HG02678 (cell line): ENCODE results near the gene KIF26B.

Experiments used
- ATAC-seq: cut with Tn5 transposase; IDR thresholded peaks from one replicate; pipeline ENCODE4 v1.9.1; 2021; ENCODE audit warnings: mild to moderate bottlenecking, moderate library complexity; ENCODE audit not compliant: unreplicated experiment

KIF26B gene

GRCh38 chr1:245484176-245484575 lies 329.4 kb downstream of the KIF26B start:
- ATAC-seq, result no peak

GRCh38 chr1:245485996-245486395 lies 331.2 kb downstream of the KIF26B start:
- ATAC-seq, result no peak

GRCh38 chr1:245486775-245487470 lies 332.1 kb downstream of the KIF26B start:
- ATAC-seq, result no peak

GRCh38 chr1:245488346-245489129 lies 333.8 kb downstream of the KIF26B start:
- ATAC-seq, result no peak

GRCh38 chr1:245489838-245490237 lies 335.1 kb downstream of the KIF26B start:
- ATAC-seq, result no peak

- no peak for ATAC-seq
Measured at GRCh38 chr1:245493029-245493428, 338.2 kb downstream of the KIF26B start.

GRCh38 chr1:245495681-245496080 lies 340.9 kb downstream of the KIF26B start:
- no peak for ATAC-seq

- no peak for ATAC-seq
Measured at GRCh38 chr1:245500546-245500945, 345.8 kb downstream of the KIF26B start.

GRCh38 chr1:245501633-245502032 lies 346.8 kb downstream of the KIF26B start:
- ATAC-seq, result no peak

GRCh38 chr1:245503548-245503947 lies 348.8 kb downstream of the KIF26B start:
- no peak for ATAC-seq

- no peak for ATAC-seq
Measured at GRCh38 chr1:245510144-245510543, 355.4 kb downstream of the KIF26B start.

- ATAC-seq, result no peak
Measured at GRCh38 chr1:245512181-245512888, 357.6 kb downstream of the KIF26B start.

GRCh38 chr1:245512980-245513578 lies 358.3 kb downstream of the KIF26B start:
- ATAC-seq, result no peak

- no peak for ATAC-seq
Measured at GRCh38 chr1:245516284-245516759, 361.5 kb downstream of the KIF26B start.

- ATAC-seq, result no peak
Measured at GRCh38 chr1:245520611-245521010, 365.8 kb downstream of the KIF26B start.

GRCh38 chr1:245526141-245526540 lies 371.4 kb downstream of the KIF26B start:
- no peak for ATAC-seq

GRCh38 chr1:245528258-245528635 lies 373.5 kb downstream of the KIF26B start:
- ATAC-seq, result no peak

- no peak for ATAC-seq
Measured at GRCh38 chr1:245530937-245531336, 376.2 kb downstream of the KIF26B start.

GRCh38 chr1:245537992-245538391 lies 383.2 kb downstream of the KIF26B start:
- ATAC-seq, result no peak

GRCh38 chr1:245538671-245539070 lies 383.9 kb downstream of the KIF26B start:
- ATAC-seq, result no peak

- no peak for ATAC-seq
Measured at GRCh38 chr1:245541369-245541768, 386.6 kb downstream of the KIF26B start.
